ENCODE results near the gene RABEPK. TPM values are rescaled to one million over a fixed set of nuclear protein-coding genes. Genes with fewer than 3 reads are reported as not detected.
A peak's percentile ranks its signal among the peaks of the same experiment; 100 is the strongest.
"Not testable (repeated sequence)": the region's sequence is repeated elsewhere in the genome, so short reads cannot be mapped to it uniquely, and the experiment has no call there.

The RABEPK gene
- polyA plus RNA-seq, 1 donor (not counting 4 experiments of a cell fraction or from before 2014, with no cell fraction given): 33.4 TPM

DNA sequence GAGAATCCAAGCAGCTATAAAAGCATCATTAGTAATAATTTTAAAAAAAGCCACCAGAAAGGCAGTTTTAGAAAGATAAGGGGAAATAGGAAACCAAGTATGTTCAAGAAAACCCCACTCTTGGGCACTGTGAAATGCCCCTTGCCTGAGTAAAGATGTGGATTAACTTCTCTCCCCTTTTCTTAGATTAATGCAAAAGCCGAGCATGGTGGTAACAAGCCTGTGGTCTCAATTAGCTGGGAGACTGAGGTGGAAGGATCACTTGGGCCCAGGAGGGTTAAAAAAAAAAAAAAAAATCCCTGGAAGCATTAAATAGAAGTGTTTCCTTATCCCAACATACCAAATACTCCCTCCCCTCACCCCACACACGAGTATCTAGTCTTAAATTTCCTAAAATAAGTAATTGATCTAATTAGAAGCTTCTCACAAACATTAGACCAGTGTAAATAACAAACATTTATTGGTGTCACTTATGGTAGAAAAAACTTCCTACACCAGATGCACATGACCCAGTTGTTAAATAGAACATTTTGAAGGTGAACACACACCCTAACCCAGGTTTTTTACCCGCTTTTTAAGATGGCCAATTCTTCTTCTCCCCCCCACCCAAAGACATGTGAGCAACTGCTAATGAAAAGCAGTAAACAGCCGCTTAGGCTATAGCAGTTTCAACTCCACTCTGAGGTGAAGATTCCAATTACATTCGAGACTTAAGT lies 35.6 kb downstream of the RABEPK start:
- peak overlapping the region; percentile 84 for H3K4me2 ChIP-seq (ENCODE audit: control insufficient read depth, extremely low read depth, insufficient read depth, low read depth, low read length)
- peaks cover 43% of the 10 kb centered on the region for H4K20me1 ChIP-seq (ENCODE audit: control insufficient read depth, extremely low read depth, insufficient read depth, low read length)
- H3K4me1 ChIP-seq (ENCODE audit: control insufficient read depth, extremely low read depth, insufficient read depth, low read length): peaks cover 25% of the 10 kb centered on the region
- TF ChIP-seq EZH2 (IDR thresholded peaks at IDR 0.05; ENCODE audit: low read length) (no peak), CTCF (optimal IDR thresholded peaks at IDR 0.05 in 1 of 3, IDR thresholded peaks at IDR 0.05 in 1 of 3, conservative IDR thresholded peaks at IDR 0.05 in 1 of 3; ENCODE audit: extremely low read depth in 1 of 3, insufficient read depth in 2 of 3, low read length in 3 of 3) (no peak)
- peak; percentile 32 for DNase-seq (ENCODE audit: low read depth, low spot score)
- H3K9ac ChIP-seq (ENCODE audit: control insufficient read depth, extremely low read depth, insufficient read depth, low read length): peak overlapping the region; percentile 26
- dilution Hi-C loops (cut with MboI; ENCODE audit: extremely low pct_ligation_motif_present, low sequenced_read_pairs): no loop called here
- H2AFZ ChIP-seq (ENCODE audit: control insufficient read depth, low read length): no peak overlapping the region
- no peaks in the 10 kb centered on the region for H3K9me3 ChIP-seq (ENCODE audit: control insufficient read depth, low read depth, low read length)
- peaks cover 23 to 40% of the 10 kb centered on the region in 2 experiments for H3K36me3 ChIP-seq (ENCODE audit: control insufficient read depth in 2 of 2, extremely low read depth in 1 of 2, insufficient read depth in 2 of 2, low read length in 2 of 2)
- H3K9me1 ChIP-seq (ENCODE audit: control insufficient read depth, extremely low read depth, insufficient read depth, low read length): no peaks in the 10 kb centered on the region
- peaks cover 52% of the 10 kb centered on the region for H3K79me2 ChIP-seq (ENCODE audit: control insufficient read depth, insufficient read depth, low read length)
- no peaks in the 10 kb centered on the region for H3K27me3 ChIP-seq (ENCODE audit: control insufficient read depth, extremely low read depth, insufficient read depth, low read length)
- FAIRE-seq: no peak
- H3K4me3 ChIP-seq (ENCODE audit: control insufficient read depth in 2 of 3, extremely low read depth in 1 of 3, insufficient read depth in 2 of 3, low read depth in 1 of 3, low read length in 3 of 3): no peak overlapping the region
- H3K27ac ChIP-seq (ENCODE audit: control insufficient read depth, insufficient read depth, low read length): no peak overlapping the region

DNA sequence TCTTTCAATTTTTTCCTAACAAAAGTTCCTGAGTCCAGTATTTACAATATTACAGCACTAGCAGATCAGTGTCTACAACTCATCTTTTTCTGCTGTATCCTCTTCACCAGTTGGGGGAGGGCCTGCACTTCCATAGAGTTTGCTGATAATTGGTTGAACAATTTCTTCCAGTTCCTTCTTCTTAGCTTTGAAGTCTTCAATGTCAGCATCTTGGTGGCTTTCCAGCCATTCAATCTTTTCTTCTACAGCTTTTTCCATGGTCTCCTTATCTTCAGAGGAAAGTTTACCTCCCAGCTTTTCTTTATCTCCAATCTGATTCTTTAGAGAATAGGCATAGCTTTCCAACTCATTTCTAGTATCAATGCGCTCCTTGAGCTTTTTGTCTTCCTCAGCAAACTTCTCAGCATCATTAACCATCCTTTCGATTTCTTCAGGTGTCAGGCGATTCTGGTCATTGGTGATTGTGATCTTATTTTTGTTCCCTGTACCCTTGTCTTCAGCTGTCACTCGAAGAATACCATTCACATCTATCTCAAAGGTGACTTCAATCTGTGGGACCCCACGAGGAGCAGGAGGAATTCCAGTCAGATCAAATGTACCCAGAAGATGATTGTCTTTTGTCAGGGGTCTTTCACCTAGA lies 36.3 kb downstream of the RABEPK start:
- H3K27ac ChIP-seq (ENCODE audit: control insufficient read depth, insufficient read depth, low read length); H2AFZ ChIP-seq (ENCODE audit: control insufficient read depth, low read length); FAIRE-seq; dilution Hi-C loops (cut with MboI; ENCODE audit: extremely low pct_ligation_motif_present, low sequenced_read_pairs); H3K9me1 ChIP-seq (ENCODE audit: control insufficient read depth, extremely low read depth, insufficient read depth, low read length); DNase-seq (ENCODE audit: low read depth, low spot score); H3K9me3 ChIP-seq (ENCODE audit: control insufficient read depth, low read depth, low read length); H3K27me3 ChIP-seq (ENCODE audit: control insufficient read depth, extremely low read depth, insufficient read depth, low read length): not testable (repeated sequence)
- Histone ChIP-seq H3K4me2 (ENCODE audit: control insufficient read depth, extremely low read depth, insufficient read depth, low read depth, low read length) (peak overlapping the region; percentile 84), H4K20me1 (ENCODE audit: control insufficient read depth, extremely low read depth, insufficient read depth, low read length) (peaks cover 43% of the 10 kb centered on the region), H3K9ac (ENCODE audit: control insufficient read depth, extremely low read depth, insufficient read depth, low read length) (peak overlapping the region; percentile 99), H3K4me1 (ENCODE audit: control insufficient read depth, extremely low read depth, insufficient read depth, low read length) (peaks cover 25% of the 10 kb centered on the region), H3K36me3 (ENCODE audit: control insufficient read depth in 2 of 2, extremely low read depth in 1 of 2, insufficient read depth in 2 of 2, low read length in 2 of 2) (peaks cover 23 to 40% of the 10 kb centered on the region in 2 experiments), H3K79me2 (ENCODE audit: control insufficient read depth, insufficient read depth, low read length) (peaks cover 56% of the 10 kb centered on the region), H3K4me3 (ENCODE audit: control insufficient read depth in 2 of 3, extremely low read depth in 1 of 3, insufficient read depth in 2 of 3, low read depth in 1 of 3, low read length in 3 of 3) (peak overlapping the region in 2 of 3 experiments; percentile 5 to 99)
